Dermis microvascular lymphatic vessel endothelial cell (primary cell): ENCODE measurements around the gene LGALS3. TPM values are rescaled to one million over a fixed set of nuclear protein-coding genes. Genes with fewer than 3 reads are reported as not detected.

Experiments used
- DNase-seq, 2 donors: peaks; one replicate each; pipeline versions ENCODE4 v3.0.0 to v3.0.0-alpha.2; 2010; ENCODE audit warnings: low read depth in 2 of 2
- total RNA-seq: library from RNA; depleted of rRNA; stranded (reverse); fragments of >200 nt; gene quantifications from 2 replicates; pipeline ENCODE4 v1.2.1, GENCODE V29; 2014

Gene LGALS3
- total RNA-seq, 1 donor from 2014 or later: 98.5 TPM

GRCh38 chr14:55114720-55115119 lies 14.3 kb upstream of the LGALS3 start:
- DNase-seq: peak in 1 of 2 donors; percentile 17

- DNase-seq: no peak
Measured at GRCh38 chr14:55115460-55115859, 13.6 kb upstream of the LGALS3 start.

GRCh38 chr14:55115861-55116245 lies 13.2 kb upstream of the LGALS3 start:
- DNase-seq: no peak

- DNase-seq: no peak
Measured at GRCh38 chr14:55116246-55117030, 12.6 kb upstream of the LGALS3 start.

GRCh38 chr14:55117803-55118441 lies 11.1 kb upstream of the LGALS3 start:
- peak in 1 of 2 donors; percentile 29 for DNase-seq

- DNase-seq: peak in 1 of 2 donors; percentile 31
Measured at GRCh38 chr14:55118761-55119160, 10.3 kb upstream of the LGALS3 start.

- DNase-seq: no peak
Measured at GRCh38 chr14:55120571-55121495, 8.2 kb upstream of the LGALS3 start.

GRCh38 chr14:55121628-55122439 lies 7.2 kb upstream of the LGALS3 start:
- no peak for DNase-seq

GRCh38 chr14:55122440-55122986 lies 6.5 kb upstream of the LGALS3 start:
- no peak for DNase-seq

- peak; percentile 40 to 76 for DNase-seq
Measured at GRCh38 chr14:55123101-55123500, 6.0 kb upstream of the LGALS3 start.

GRCh38 chr14:55123852-55124639 lies 5.0 kb upstream of the LGALS3 start:
- no peak for DNase-seq

- DNase-seq: no peak
Measured at GRCh38 chr14:55124774-55125386, 4.2 kb upstream of the LGALS3 start.

GRCh38 chr14:55125403-55125802 lies 3.6 kb upstream of the LGALS3 start:
- no peak for DNase-seq

GRCh38 chr14:55126034-55126433 lies 3.0 kb upstream of the LGALS3 start:
- no peak for DNase-seq

- no peak for DNase-seq
Measured at GRCh38 chr14:55126932-55127459, 2.1 kb upstream of the LGALS3 start.

GRCh38 chr14:55127460-55127951 lies 1.5 kb upstream of the LGALS3 start:
- DNase-seq: no peak

GRCh38 chr14:55128386-55129085 lies 516 bp upstream of the LGALS3 start:
- DNase-seq: no peak

- peak in 1 of 2 donors; percentile 75 for DNase-seq
Measured at GRCh38 chr14:55129428-55130195, 560 bp downstream of the LGALS3 start.
